Fibroblast of lung (primary cell): ENCODE measurements around the gene SBF2.

Source experiments
- CTCF ChIP-seq, 2 donors: IDR thresholded peaks in 1 of 2; conservative IDR thresholded peaks in 1 of 2; 1 replicate in 1 of 2; 2 replicates in 1 of 2; pipeline ENCODE4 v1.5.1; 2011 to 2012; ENCODE audit warnings: low read length in 2 of 2, control low read depth in 1 of 2, inconsistent platforms in 1 of 2, low read depth in 1 of 2, mild to moderate bottlenecking in 1 of 2
- EZH2 ChIP-seq: IDR thresholded peaks from 2 replicates; pipeline ENCODE4 v1.5.1; 2012; ENCODE audit warnings: low read length, control low read depth, mild to moderate bottlenecking; ENCODE audit errors: missing control alignments

- no peak for TF ChIP-seq CTCF (conservative IDR thresholded peaks at IDR 0.05 in 1 of 2, IDR thresholded peaks at IDR 0.05 in 1 of 2; ENCODE audit: low read depth in 1 of 2, low read length in 2 of 2)
- no peak for TF ChIP-seq EZH2
These were observed 4.9 kb downstream of the SBF2 start for GRCh38 chr11:10288881-10289764.
